ENCODE measurements around the gene OR1F1. TPM values are rescaled to one million over a fixed set of nuclear protein-coding genes. Genes with fewer than 3 reads are reported as not detected.

The OR1F1 gene
- total and polyA plus RNA-seq, 2 donors (not counting 1 experiment from before 2014, with no cell fraction given): not detected

DNA sequence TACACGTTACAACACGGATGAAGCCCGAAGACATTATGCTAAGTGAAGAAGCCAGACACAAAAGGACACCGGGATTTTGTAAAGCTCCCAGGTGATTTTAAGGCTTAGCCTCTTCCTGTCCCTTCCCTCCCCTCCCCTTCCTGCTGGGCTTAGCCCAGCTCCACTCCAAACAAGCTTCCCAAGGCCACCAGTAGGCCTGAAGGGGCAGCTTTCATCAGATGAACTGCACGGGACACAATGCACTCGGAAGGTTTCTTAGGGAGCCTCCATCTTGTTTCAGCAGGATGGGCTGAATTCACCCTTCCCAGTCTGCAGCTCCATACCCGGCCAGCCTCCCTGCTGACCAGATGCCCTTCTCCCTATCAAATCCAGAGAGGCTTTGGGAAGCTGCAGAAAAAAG, 58.0 kb downstream of the OR1F1 start:
- Histone ChIP-seq H4K20me1 (ENCODE audit: control insufficient read depth, insufficient read depth, low read length, poor library complexity, severe bottlenecking) (no peaks in the 10 kb centered on the region), H3K4me3 (ENCODE audit: control extremely low read depth in 1 of 5, extremely low read depth in 1 of 5, insufficient read depth in 1 of 5, low read depth in 2 of 5, low read length in 4 of 5) (no peak overlapping the region), H3K9ac (ENCODE audit: low read length) (no peak overlapping the region), H3K27ac (ENCODE audit: low read length in 2 of 2) (no peak overlapping the region), H3K9me3 (ENCODE audit: control extremely low read depth in 1 of 3, control insufficient read depth in 2 of 3, insufficient read depth in 1 of 3, low read length in 2 of 3) (no peaks in the 10 kb centered on the region), H3K4me1 (ENCODE audit: control insufficient read depth in 2 of 2, insufficient read depth in 2 of 2, low read length in 2 of 2) (no peaks in the 10 kb centered on the region), H3K79me2 (ENCODE audit: control insufficient read depth, insufficient read depth, low read length) (no peaks in the 10 kb centered on the region), H2AFZ (ENCODE audit: insufficient read depth, low read depth, low read length, poor library complexity, severe bottlenecking) (no peak overlapping the region), H3K4me2 (replicated peaks; ENCODE audit: low read depth, low read length, poor library complexity, severe bottlenecking) (no peak overlapping the region), H3K27me3 (replicated peaks in 1 of 4; ENCODE audit: control extremely low read depth in 1 of 4, control insufficient read depth in 3 of 4, insufficient read depth in 4 of 4, low read length in 3 of 4) (peaks cover 0 to 21% (median 0%) of the 10 kb centered on the region in 4 experiments), H3K36me3 (replicated peaks in 1 of 2; ENCODE audit: control extremely low read depth in 1 of 2, control insufficient read depth in 1 of 2, extremely low read depth in 1 of 2, insufficient read depth in 2 of 2, low read length in 1 of 2) (no peaks in the 10 kb centered on the region)
- no peak overlapping the region for H3K27ac Mint-ChIP-seq
- intact Hi-C loops (cut with micrococcal nuclease): no loop called here
- no peak for TF ChIP-seq EZH2 (IDR thresholded peaks at IDR 0.05; ENCODE audit: borderline replicate concordance, insufficient read depth, low read depth, low read length, poor library complexity, severe bottlenecking)
- TF ChIP-seq, protein P1, sequence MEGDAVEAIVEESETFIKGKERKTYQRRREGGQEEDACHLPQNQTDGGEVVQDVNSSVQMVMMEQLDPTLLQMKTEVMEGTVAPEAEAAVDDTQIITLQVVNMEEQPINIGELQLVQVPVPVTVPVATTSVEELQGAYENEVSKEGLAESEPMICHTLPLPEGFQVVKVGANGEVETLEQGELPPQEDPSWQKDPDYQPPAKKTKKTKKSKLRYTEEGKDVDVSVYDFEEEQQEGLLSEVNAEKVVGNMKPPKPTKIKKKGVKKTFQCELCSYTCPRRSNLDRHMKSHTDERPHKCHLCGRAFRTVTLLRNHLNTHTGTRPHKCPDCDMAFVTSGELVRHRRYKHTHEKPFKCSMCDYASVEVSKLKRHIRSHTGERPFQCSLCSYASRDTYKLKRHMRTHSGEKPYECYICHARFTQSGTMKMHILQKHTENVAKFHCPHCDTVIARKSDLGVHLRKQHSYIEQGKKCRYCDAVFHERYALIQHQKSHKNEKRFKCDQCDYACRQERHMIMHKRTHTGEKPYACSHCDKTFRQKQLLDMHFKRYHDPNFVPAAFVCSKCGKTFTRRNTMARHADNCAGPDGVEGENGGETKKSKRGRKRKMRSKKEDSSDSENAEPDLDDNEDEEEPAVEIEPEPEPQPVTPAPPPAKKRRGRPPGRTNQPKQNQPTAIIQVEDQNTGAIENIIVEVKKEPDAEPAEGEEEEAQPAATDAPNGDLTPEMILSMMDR (IDR thresholded peaks at IDR 0.05): no peak
- H3K27me3 Mint-ChIP-seq: peaks cover 40% of the 10 kb centered on the region
- 90% methylated on average over 6 of the region's 7 CpGs for WGBS (ENCODE audit: insufficient coverage)
- no peak overlapping the region for H3K4me3 Mint-ChIP-seq
- no peaks in the 10 kb centered on the region for H3K9me3 Mint-ChIP-seq (ENCODE audit: insufficient read depth)
- DNase-seq (no peak), ATAC-seq (ENCODE audit: low read depth) (no peak)
- CTCF ChIA-PET: no interaction called here
- POLR2A ChIA-PET: no interaction called here
- H3K4me1 Mint-ChIP-seq: no peaks in the 10 kb centered on the region

DNA sequence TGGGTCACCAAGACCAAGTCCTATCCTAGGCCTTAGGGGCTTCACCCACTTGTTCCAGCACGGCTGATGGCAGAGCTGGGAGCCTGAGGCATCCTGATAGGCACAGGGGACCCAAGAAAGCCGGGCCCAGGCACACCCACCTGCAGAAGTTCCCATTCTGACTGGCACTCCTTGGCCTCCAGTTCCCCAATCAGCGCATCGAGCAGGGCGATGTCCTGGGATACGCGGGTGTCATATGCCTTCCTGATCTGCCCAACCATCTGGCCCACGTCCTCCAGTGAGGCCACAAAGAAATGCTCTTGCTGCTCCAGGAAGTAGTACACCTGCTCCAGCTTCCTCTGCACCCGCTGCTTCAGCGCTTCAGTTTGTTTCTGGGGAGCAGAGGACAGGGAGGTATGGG, 58.9 kb downstream of the OR1F1 start:
- peaks cover 0 to 21% (median 0%) of the 10 kb centered on the region in 4 experiments for H3K27me3 ChIP-seq (replicated peaks in 1 of 4; ENCODE audit: control extremely low read depth in 1 of 4, control insufficient read depth in 3 of 4, insufficient read depth in 4 of 4, low read length in 3 of 4)
- DNase-seq (no peak), ATAC-seq (ENCODE audit: low read depth) (no peak)
- TF ChIP-seq EZH2 (IDR thresholded peaks at IDR 0.05; ENCODE audit: borderline replicate concordance, insufficient read depth, low read depth, low read length, poor library complexity, severe bottlenecking): no peak
- TF ChIP-seq, protein P1 (IDR thresholded peaks at IDR 0.05): no peak
- no peak overlapping the region for H3K4me3 ChIP-seq (ENCODE audit: control extremely low read depth in 1 of 5, extremely low read depth in 1 of 5, insufficient read depth in 1 of 5, low read depth in 2 of 5, low read length in 4 of 5)
- WGBS (ENCODE audit: insufficient coverage): 45% methylated on average over 9 of the region's 10 CpGs
- ChIA-PET POLR2A (no interaction called here), CTCF (no interaction called here)
- H3K9me3 ChIP-seq (ENCODE audit: control extremely low read depth in 1 of 3, control insufficient read depth in 2 of 3, insufficient read depth in 1 of 3, low read length in 2 of 3): no peaks in the 10 kb centered on the region
- Mint-ChIP-seq H3K4me1 (no peaks in the 10 kb centered on the region), H3K27me3 (peaks cover 40% of the 10 kb centered on the region), H3K9me3 (ENCODE audit: insufficient read depth) (no peaks in the 10 kb centered on the region), H3K27ac (no peak overlapping the region), H3K4me3 (no peak overlapping the region)
- H3K27ac ChIP-seq (ENCODE audit: low read length in 2 of 2): no peak overlapping the region
- no peaks in the 10 kb centered on the region for H3K36me3 ChIP-seq (replicated peaks in 1 of 2; ENCODE audit: control extremely low read depth in 1 of 2, control insufficient read depth in 1 of 2, extremely low read depth in 1 of 2, insufficient read depth in 2 of 2, low read length in 1 of 2)
- H4K20me1 ChIP-seq (ENCODE audit: control insufficient read depth, insufficient read depth, low read length, poor library complexity, severe bottlenecking): no peaks in the 10 kb centered on the region
- no peak overlapping the region for H3K4me2 ChIP-seq (replicated peaks; ENCODE audit: low read depth, low read length, poor library complexity, severe bottlenecking)
- no peak overlapping the region for H3K9ac ChIP-seq (ENCODE audit: low read length)
- intact Hi-C loops (cut with micrococcal nuclease): no loop called here
- no peak overlapping the region for H2AFZ ChIP-seq (ENCODE audit: insufficient read depth, low read depth, low read length, poor library complexity, severe bottlenecking)
- no peaks in the 10 kb centered on the region for H3K4me1 ChIP-seq (ENCODE audit: control insufficient read depth in 2 of 2, insufficient read depth in 2 of 2, low read length in 2 of 2)
- no peaks in the 10 kb centered on the region for H3K79me2 ChIP-seq (ENCODE audit: control insufficient read depth, insufficient read depth, low read length)
